Central memory CD8-positive, alpha-beta T cell (primary cell): Measurements from ENCODE around the gene EHMT1.

Source experiments
- ATAC-seq: fragments of 150-1000 bp; cut with Tn5 transposase; replicated peaks from 2 replicates; pipeline ENCODE4 v1.10.0; 2022; ENCODE audit warnings: mild to moderate bottlenecking, moderate FRiP score, moderate number of reproducible peaks; ENCODE audit not compliant: poor library complexity, severe bottlenecking; ENCODE audit errors: extremely low read depth
- DNase-seq, 2 donors: peaks; one replicate each; pipeline ENCODE4 v3.0.0; 2021; ENCODE audit warnings: low spot score in 2 of 2
- H3K27ac Mint-ChIP-seq: one replicate; pipeline ENCODE4 v1.8.0; 2022; ENCODE audit warnings: low read depth, mild to moderate bottlenecking, moderate library complexity, mixed read lengths
- H3K27me3 Mint-ChIP-seq: one replicate; pipeline ENCODE4 v1.8.0; 2022; ENCODE audit warnings: mixed read lengths
- H3K36me3 Mint-ChIP-seq: one replicate; pipeline ENCODE4 v1.8.0; 2022; ENCODE audit warnings: mild to moderate bottlenecking, moderate library complexity, mixed read lengths; ENCODE audit not compliant: insufficient read depth
- H3K4me1 Mint-ChIP-seq: one replicate; pipeline ENCODE4 v1.8.0; 2022; ENCODE audit warnings: mixed read lengths
- H3K4me3 Mint-ChIP-seq: one replicate; pipeline ENCODE4 v1.8.0; 2022; ENCODE audit warnings: mild to moderate bottlenecking, moderate library complexity, mixed read lengths
- H3K9me3 Mint-ChIP-seq: one replicate; pipeline ENCODE4 v1.8.0; 2022; ENCODE audit warnings: mixed read lengths

EHMT1 gene

DNA sequence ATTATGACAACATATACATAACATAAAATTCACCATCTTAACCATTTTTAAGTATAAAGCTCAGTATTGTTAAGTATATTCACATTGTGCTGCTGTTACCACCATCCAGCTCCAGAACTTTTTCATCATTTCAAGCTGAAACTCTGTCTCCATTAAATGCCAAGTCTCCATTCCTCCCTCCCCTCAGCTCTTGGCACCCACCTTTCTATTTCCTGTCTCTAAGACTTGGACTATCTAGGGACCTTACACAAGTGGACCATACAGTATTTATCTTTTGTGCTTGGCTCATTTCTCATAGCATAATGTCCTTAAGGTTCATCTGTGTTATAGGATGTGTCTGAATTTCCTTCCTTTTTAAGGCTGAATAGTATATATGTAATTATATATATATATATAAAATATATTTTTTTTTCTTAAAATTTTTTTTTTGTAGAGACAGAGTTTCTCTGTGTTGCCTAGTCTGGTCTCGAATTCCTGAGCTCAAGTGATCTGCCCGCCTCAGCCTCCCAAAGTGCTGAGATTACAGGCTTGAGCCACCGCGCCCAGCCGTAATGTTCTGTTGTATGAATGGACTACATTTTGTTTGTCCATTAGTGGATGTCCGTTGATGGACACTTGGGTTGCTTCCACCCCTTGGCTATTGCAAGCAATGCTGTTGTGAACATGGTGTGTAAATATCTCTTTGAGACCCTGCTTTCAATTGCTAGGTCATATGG is 72.3 kb downstream of the EHMT1 start:
- H3K4me3 Mint-ChIP-seq = no peak overlapping the region

DNA sequence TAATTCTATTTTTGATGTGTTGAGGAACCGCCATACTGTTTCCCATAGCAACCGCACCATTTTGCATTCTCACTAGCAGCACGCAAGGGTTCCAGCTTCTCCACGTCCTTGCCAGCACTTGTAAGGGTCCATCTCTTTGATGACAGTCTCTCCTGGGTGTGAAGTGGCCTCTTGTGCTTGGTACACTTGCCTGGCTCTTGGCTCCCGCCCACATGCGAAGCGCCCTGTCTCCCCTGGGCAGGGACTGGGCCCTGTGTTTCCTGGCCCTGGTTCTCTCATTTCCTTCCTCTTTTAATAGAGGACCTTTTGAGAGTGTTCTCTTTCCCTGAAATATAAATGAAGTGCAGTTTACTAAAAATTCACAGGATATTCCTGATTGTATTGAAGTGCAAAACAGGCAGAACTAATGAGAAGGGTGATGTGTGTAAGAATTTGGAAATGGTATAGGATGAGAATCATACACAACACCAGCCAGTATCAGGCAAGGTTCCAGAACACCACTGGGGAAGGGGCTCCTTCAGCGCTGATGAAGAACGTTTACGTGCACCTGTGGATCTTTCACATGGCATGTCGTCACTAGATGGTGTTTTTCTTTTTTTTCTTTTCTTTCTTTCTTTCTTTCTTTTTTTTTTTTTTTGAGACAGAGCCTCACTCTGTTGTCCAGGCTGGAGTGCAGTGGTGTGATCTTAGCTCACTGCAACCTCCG is 73.0 kb downstream of the EHMT1 start:
- ATAC-seq (no peak), DNase-seq (no peak)
- Mint-ChIP-seq H3K36me3 (peaks cover 11% of the 10 kb centered on the region), H3K27me3 (no peaks in the 10 kb centered on the region), H3K27ac (peak overlapping the region; percentile 64), H3K4me1 (peaks cover 74% of the 10 kb centered on the region), H3K4me3 (no peak overlapping the region), H3K9me3 (no peaks in the 10 kb centered on the region)

More for the DNA sequence above, 72.3 kb downstream of the EHMT1 start:
- Mint-ChIP-seq H3K36me3 (peaks cover 9% of the 10 kb centered on the region), H3K27me3 (no peaks in the 10 kb centered on the region), H3K27ac (peak overlapping the region; percentile 64), H3K4me1 (peaks cover 69% of the 10 kb centered on the region), H3K9me3 (no peaks in the 10 kb centered on the region)
- ATAC-seq (no peak), DNase-seq (no peak)

DNA sequence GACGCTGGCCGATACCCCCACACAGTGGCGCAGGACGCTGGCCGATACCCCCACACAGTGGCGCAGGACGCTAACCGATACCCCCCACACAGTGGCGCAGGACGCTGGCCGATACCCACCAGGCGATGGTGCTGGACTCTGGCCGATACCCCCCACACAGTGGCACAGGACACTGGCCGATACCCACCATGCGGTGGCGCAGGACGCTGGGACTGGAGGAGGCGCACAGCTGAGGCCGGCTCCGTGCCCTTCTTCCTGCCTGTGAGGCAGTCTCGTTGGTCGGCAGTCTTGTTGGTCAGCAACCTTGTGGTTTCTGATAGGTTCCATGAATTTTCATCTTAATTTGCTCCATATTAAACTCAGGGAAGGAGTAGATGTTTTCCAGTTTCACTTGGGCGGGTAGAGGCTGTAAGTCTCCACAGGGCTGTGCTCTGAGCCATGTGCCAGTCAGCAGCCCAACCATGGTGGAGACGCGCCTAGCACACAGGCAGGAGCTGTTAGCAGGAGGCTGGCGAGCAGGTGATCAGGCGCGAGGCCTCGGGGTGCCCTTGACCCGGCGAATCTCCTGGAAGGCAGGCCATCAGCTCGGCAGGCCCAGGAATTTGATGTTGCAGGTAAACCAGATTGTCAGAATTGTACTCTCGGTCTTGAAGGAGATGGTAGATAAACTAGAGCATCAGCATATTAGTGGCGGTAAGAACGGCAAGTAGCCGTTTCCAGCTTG is 75.6 kb downstream of the EHMT1 start:
- peaks cover 9% of the 10 kb centered on the region for H3K36me3 Mint-ChIP-seq
- no peaks in the 10 kb centered on the region for H3K9me3 Mint-ChIP-seq
- H3K4me3 Mint-ChIP-seq = no peak overlapping the region
- H3K27ac Mint-ChIP-seq = no peak overlapping the region
- no peak for DNase-seq
- H3K4me1 Mint-ChIP-seq = peaks cover 62% of the 10 kb centered on the region
- ATAC-seq = no peak
- no peaks in the 10 kb centered on the region for H3K27me3 Mint-ChIP-seq

DNA sequence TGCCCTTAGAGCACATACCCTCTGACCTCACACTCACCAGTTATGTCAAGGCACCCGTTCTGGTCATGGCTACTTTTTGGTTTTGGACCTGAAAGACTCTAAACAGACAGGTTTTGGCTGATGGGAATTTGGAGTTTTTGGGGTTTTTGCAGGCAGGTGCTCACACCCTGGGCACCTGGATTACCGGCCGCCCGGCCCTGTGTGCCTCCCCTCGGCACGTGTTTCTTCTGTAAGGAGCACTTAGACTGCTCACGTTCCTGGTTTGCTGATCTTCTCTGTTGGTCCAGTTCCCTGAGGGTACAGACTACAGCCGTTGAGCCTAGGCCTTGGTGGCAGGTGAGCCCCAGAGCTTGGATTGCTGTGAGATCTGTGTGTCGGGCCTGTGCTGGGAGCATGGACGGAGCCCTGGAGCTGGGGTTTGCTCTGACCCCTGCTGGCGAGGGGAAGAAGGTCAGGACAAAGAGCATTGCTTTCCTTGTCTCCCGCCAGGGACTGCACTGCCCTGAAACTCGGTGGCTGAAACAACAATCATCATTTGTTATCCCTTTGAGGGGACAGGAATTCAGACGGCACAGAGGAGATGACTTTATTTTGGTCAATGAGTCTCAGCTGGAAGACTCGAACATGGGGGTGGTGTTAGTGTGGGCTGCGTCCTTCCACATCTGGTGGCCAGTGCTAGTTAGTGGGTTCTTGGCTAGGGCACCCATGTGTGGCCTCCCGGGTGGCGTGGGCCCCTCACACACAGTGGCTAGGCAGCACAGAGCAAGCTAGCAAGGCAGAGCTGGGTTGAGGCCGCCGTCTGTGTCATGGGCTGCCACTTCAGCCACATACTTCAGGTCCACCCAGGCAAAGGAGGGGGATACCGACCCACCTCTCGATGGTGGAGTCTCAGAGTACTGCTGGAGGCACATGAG is 76.4 kb downstream of the EHMT1 start:
- peaks cover 55% of the 10 kb centered on the region for H3K4me1 Mint-ChIP-seq
- no peak overlapping the region for H3K4me3 Mint-ChIP-seq
- ATAC-seq = peak; percentile 24
- no peaks in the 10 kb centered on the region for H3K27me3 Mint-ChIP-seq
- DNase-seq = no peak
- H3K27ac Mint-ChIP-seq = peak overlapping the region; percentile 41
- H3K36me3 Mint-ChIP-seq = peaks cover 6% of the 10 kb centered on the region
- no peaks in the 10 kb centered on the region for H3K9me3 Mint-ChIP-seq

DNA sequence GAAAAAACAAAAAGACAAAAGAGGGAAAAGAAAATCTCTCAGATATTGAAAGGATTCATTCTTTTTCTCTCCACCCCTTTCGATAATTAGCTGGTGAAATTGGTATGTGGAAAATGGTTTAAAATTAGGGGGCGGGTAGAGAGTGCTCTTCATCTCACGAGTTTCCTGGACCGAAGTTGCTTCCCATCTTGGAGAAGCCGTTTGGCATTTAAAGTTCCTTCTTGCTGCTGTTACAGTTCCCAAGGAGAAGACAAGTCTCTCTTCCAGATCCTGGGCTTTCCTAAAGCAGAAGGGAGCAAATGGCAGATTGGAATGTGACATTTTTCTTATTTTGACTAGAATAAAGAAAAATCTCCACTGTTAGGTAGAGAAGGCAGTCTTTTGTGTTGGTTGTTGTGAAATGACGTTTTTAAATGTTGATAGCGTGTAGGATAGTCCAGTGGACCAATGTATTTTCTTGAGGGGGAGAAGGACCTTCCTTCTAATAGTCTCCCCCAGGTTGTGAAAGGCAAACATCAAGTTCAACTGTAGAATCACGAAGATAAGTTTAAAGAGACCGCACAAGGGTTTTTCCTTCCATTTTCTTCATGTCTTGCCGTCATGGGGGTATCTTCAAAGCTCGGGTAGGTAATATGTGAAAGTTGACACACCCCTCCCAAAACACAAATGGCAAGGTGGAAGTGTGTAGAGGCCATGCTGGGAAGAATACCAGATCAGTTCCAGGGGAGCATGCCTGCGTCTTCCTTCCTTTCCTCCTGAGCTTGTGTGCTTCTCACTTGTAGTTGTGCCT is 77.5 kb downstream of the EHMT1 start:
- Mint-ChIP-seq H3K27ac (peak overlapping the region; percentile 81), H3K27me3 (no peaks in the 10 kb centered on the region), H3K4me1 (peaks cover 51% of the 10 kb centered on the region)

DNA sequence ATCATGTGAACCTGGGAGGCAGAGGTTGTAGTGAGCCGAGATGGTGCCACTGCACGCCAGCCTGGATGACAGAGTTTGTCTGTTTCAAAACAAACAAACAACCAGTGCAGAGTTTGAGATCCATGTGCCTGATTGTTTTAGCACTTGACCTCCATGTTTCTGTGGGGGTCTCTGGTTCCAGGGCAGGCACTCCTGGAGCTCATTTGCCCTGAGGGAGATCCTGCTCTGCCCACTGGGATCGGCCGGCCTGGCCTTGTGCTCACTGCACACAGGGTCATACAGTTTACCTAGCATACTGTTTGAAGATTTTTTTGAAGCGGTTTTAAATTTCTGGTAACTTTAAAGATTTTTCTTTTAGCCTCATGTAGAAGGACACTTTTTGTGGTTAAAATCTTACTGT is 78.4 kb downstream of the EHMT1 start:
- Mint-ChIP-seq H3K27ac (no peak overlapping the region), H3K4me1 (peaks cover 44% of the 10 kb centered on the region), H3K9me3 (no peaks in the 10 kb centered on the region), H3K4me3 (no peak overlapping the region), H3K27me3 (no peaks in the 10 kb centered on the region), H3K36me3 (peaks cover 3% of the 10 kb centered on the region)
- DNase-seq (no peak), ATAC-seq (no peak)

More for the DNA sequence above, 77.5 kb downstream of the EHMT1 start:
- Mint-ChIP-seq H3K36me3 (peaks cover 3% of the 10 kb centered on the region), H3K9me3 (no peaks in the 10 kb centered on the region), H3K4me3 (no peak overlapping the region)
- ATAC-seq (no peak), DNase-seq (no peak)

DNA sequence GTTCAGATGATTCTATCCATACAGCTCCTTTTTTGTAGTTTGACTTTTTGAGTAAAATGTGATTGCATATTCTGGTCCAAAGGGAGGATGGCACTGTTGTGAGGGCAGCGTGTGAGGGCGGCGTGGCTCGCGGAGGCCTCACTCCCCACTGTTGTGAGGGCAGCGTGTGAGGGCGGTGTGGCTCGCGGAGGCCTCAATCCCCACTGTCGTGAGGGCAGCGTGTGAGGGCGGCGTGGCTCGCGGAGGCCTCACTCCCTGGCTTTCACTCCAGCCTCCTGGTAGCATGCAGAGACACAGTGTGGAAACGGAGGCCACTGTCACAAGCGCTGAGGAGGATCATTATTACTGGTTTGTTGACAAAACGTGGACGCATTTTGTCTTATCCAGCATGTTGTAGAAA is 79.0 kb downstream of the EHMT1 start:
- no peak overlapping the region for H3K27ac Mint-ChIP-seq
- H3K27me3 Mint-ChIP-seq = no peaks in the 10 kb centered on the region
- ATAC-seq (no peak), DNase-seq (no peak)
- H3K4me3 Mint-ChIP-seq = no peak overlapping the region
- peaks cover 3% of the 10 kb centered on the region for H3K36me3 Mint-ChIP-seq
- no peaks in the 10 kb centered on the region for H3K9me3 Mint-ChIP-seq
- peaks cover 40% of the 10 kb centered on the region for H3K4me1 Mint-ChIP-seq

DNA sequence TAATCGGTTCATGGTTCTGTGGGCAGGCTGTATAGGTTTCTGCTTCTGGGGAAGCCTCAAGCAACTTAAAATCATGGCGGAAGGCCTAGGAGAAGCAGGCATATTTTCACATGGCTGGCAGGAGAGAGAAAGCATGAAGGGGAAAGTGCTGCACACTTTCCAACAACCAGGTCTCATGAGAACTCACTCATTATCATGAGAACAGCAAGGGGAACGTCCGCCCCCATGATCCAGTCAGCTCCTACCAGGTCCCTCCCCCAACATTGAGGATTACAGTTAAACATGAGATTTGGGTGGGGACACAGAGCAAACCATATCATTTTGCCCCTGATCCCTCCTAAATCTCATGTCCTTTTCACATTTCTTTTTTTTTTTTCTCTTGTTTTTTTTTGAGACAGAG is 82.1 kb downstream of the EHMT1 start:
- Mint-ChIP-seq H3K36me3 (peaks cover 3% of the 10 kb centered on the region), H3K4me1 (peaks cover 46% of the 10 kb centered on the region), H3K9me3 (peaks cover 11% of the 10 kb centered on the region), H3K4me3 (no peak overlapping the region), H3K27me3 (no peaks in the 10 kb centered on the region), H3K27ac (no peak overlapping the region)
- ATAC-seq = no peak
- no peak for DNase-seq

DNA sequence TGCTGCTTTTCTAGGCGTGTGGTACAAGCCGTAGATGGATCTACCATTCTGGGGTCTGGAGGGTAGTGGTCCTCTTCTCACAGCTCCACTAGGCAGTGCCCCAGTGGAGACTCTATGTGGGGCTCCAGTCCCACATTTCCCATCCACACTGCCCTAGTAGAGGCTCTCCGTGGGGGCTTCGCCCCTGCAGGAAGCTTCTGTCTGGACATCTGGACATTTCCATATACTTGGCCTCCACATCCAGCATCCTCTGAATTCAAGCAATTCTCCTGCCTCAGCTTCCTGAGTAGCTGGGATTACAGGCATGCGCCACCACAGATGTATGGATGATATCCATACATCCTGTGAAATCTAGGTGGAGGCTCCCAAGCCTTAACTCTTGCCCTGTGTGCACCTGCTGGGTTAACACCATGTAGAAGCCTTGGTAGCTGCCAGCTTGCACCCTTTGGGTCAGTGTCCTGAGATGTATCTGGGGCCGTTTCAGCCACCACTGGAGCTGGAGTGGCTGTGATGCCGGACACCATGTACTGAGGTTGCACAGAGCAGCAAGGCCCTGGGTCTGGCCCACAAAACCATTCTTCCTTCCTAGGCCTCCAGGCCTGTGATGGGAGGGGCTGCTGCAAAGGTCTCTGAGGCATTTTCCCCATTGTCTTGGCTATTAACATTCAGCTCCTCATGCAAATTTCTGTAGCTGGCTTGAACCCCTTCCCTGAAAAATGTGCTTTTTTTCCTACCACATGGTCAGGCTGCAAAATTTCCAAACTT is 84.0 kb downstream of the EHMT1 start:
- no peaks in the 10 kb centered on the region for H3K27me3 Mint-ChIP-seq
- peaks cover 43% of the 10 kb centered on the region for H3K4me1 Mint-ChIP-seq
- ATAC-seq = no peak
- no peak overlapping the region for H3K27ac Mint-ChIP-seq
- peaks cover 11% of the 10 kb centered on the region for H3K9me3 Mint-ChIP-seq
- no peak for DNase-seq
- H3K4me3 Mint-ChIP-seq = no peak overlapping the region
- H3K36me3 Mint-ChIP-seq = peaks cover 2% of the 10 kb centered on the region

DNA sequence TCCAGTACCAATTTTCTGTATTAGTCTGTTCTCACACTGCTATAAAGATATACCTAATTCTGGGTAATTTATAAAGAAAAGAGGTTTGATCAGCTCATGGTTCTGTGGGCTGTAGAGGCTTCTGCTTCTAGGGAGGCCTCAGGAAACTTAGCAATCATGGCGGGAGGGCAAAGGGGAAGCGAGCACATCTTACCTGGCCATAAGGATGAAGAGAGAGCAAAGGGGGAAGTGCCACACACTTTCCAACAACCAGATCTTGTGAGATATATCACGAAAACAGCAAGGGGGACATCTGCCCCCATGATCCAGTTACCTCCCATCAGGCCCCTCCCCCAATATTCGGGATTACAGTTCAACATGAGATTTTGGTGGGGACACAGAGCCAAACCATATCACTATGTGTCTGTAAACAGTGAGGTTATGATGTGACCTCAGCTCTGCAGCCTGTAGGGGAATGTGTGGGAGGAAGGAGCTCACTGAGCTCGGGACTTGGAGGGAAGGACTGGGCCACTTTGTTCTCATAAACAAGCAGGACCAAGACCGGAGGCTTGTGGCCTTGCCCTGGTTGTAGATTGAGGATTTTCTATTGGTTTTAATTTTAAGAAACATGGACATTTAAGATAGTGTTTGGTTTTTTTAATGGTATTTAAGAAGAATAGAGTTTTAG is 85.2 kb downstream of the EHMT1 start:
- DNase-seq (no peak), ATAC-seq (no peak)
- peak overlapping the region; percentile 76 for H3K27ac Mint-ChIP-seq
- peaks cover 11% of the 10 kb centered on the region for H3K9me3 Mint-ChIP-seq
- H3K36me3 Mint-ChIP-seq = peaks cover 2% of the 10 kb centered on the region
- no peak overlapping the region for H3K4me3 Mint-ChIP-seq
- no peaks in the 10 kb centered on the region for H3K27me3 Mint-ChIP-seq
- H3K4me1 Mint-ChIP-seq = peaks cover 48% of the 10 kb centered on the region

DNA sequence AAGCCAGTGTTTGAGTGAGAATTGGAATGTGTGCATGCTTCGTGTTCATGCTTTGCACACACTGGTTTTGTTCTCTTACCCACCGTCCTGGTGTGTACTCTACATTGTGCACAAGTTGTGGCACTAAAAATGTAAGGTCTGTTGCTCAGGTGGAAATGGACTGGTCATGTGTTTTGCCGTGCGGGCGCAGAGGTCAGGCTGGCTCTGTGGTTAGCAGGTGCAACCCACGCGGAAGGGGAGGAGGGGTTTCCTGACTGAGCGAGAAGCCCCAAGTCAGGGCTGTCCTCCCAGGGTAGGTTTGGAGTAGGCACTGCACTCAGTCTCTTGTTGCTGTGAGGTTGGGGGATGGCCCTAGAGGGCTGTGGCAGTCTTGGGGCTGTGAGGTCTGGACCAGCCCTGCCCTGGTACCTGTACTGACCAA is 86.6 kb downstream of the EHMT1 start:
- DNase-seq = no peak
- Mint-ChIP-seq H3K27me3 (no peaks in the 10 kb centered on the region), H3K36me3 (no peaks in the 10 kb centered on the region), H3K4me1 (peaks cover 58% of the 10 kb centered on the region), H3K9me3 (peaks cover 11% of the 10 kb centered on the region), H3K4me3 (peak overlapping the region; percentile 68), H3K27ac (peak overlapping the region; percentile 67)
- ATAC-seq = peak; percentile 65
